ENCODE results near the gene CENPX.
"Not testable (repeated sequence)": the region's sequence is repeated elsewhere in the genome, so short reads cannot be mapped to it uniquely, and the experiment has no call there.

Gene CENPX

DNA sequence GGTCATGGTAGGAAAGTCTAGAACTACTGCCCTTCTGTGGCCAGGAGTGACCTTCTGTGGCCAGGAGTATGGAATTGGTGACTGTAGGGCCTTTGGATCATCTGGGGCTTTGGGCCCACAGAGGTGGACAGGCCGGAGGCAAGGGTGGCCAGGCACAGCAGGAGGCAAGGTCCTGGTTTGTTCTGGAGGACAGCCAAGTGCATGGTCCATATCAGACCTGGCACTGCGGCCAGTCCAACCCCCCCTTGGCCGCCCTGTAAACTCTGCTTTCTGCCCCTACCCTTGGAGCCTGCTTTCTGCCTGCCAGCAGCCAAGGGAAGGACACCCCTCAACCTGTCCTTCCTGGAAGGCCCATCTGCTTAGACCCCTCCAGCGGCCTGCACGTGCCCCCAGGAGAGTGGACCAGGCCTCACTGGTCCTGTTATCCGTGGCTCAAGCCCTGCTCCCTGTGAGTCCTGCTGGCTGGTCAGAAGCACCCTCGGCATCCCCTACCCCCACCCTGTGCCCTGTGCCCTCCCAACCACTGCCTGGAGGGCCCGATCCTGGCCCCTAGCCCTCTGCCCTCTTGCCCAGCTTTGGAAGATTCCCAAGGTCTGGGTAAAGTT lies 17.1 kb upstream of the CENPX start:
- no peak for DNase-seq (ENCODE audit: low spot score)

DNA sequence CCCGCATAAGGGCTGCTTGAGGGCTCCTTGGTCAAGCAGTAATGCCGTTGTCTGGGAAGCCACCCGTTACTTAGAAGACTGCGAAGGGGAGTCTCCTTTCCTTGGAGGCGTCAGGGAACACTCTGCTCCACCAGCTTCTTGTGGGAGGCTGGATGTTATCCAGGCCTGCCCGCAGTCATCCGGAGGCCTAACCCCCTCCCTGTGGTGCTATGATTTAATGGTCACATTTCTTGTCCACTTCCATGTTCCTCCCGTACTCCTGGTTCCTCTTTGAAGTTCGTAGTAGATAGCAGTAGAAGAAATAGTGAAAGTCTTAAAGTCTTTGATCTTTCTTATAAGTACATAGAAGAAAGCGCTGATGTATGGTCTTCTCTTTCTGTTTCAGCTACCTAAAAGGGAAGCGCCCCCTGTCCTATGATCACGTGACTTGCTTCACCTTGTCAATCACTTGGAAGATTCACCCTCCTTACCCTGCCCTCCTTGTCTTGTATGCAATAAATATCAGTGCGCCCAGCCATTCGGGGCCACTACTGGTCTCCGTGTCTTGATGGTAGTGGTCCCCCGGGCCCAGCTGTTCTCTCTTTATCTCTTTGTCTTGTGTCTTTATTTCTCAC lies 16.2 kb upstream of the CENPX start:
- not testable (repeated sequence) for DNase-seq (ENCODE audit: low spot score)

DNA sequence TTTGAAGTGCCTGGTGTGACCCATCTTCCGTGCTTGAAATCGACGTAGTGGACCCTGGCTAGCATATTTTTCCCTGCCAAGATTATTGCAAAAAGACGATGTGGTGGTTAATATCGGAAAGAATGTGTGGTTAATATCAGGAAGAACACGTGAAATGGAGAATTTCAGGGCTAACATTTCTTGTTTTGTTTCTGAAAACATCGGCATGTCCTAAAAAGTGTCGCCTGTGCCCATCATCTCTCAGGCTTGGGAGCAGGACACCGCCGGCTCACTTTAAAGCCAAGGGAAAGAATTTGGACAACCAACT lies 15.2 kb upstream of the CENPX start:
- no peak for DNase-seq (ENCODE audit: low spot score)

DNA sequence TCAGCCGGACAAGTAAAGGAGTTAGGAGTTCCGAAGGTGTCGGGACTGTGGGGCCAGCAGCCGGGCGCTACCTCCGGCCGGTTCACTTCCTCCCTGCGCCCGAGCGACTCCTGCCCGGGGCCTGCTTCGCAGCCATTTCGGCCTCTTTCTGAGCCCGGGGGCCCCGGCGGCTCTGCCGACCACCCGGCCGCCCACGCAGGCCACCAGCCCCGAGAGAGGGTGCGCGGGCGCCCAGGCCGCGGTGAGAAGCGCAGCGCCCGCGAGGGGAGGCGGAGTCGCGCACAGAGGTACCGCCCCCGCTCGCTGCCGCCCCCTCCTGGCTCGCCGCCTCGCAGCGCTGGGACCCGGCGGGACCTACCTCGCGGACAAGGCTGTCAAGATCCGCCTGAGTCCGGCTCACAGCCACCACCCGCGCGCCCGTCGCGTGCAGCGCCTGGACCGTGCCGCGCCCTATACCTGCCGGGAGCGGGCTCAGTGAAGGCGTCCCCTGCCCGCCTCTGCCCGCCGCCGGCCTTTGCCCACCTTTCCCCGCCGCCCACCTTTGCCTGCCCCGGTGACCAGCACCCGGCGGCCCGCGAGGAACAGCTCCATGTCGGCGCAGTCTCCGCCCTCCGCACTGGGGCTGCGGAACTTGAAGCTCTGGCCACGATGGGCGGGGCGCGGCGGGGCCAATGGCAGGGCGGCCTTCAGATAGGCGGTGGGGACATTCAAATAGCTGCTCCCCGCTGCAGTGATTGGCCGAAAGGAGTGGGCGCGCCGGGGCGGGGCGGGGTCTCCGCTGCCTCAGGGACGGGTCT lies 14.6 kb upstream of the CENPX start, which contains the start of gene DCXR:
DCXR (minus strand) TSS at position 606 of the 797 bp plus-strand sequence; CDS start at position 591, 15 bp downstream.
- peak; percentile 95 for DNase-seq (ENCODE audit: low spot score)

DNA sequence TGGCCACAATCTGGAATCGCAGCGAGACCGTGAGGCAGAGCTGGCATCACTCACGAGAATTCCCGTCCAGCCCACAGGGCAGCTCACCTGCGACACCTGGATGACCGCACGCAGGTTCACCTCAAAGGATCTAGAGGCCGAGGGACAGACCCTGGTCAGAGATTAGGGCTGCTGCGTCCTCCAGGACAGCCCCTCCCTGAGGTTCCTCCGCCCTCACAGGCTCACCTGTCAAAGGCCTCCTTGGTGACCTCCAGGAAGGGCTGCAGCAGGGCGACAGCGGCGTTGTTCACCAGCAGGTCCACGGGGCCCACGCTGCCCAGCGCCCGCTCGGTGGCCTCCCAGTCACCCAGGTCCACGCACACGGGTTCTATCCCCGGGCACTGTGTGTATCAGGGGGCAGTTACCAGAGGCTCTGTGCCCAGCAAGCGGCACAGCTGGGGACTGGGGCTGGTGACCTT lies 14.0 kb upstream of the CENPX start:
- DNase-seq (ENCODE audit: low spot score) = no peak

DNA sequence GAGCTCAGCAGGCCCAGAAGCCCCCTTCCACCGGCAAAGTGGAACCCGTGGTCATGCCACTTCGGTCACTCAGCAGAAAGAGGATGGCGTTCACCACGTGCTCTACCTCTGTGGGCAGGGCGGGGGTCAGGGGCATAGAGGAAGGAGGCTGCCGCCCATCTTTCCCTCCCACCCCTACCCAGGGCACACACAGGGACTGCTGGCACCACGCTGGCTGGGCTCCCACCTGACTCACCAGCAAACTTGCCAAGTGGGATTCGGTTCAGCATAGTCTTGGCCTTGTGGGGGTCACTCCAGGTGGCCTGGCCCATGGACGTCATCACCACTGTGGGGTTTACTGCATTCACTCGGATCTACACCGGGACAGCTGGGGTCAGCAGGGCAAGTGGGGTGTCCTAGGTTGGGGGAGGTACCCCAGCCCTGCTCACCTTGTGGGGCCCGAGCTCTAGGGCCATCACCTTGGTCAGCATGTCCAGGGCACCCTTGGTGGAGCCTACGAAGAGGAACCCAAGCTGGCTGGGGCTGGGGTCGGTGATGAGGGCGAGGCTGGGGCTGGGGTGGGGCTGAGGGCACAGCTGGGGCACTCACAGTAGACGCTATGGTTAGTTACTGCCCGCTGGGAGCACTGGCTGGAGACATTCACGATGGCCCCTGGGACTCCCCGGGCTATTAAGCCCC lies 13.4 kb upstream of the CENPX start:
- no peak for DNase-seq (ENCODE audit: low spot score)

DNA sequence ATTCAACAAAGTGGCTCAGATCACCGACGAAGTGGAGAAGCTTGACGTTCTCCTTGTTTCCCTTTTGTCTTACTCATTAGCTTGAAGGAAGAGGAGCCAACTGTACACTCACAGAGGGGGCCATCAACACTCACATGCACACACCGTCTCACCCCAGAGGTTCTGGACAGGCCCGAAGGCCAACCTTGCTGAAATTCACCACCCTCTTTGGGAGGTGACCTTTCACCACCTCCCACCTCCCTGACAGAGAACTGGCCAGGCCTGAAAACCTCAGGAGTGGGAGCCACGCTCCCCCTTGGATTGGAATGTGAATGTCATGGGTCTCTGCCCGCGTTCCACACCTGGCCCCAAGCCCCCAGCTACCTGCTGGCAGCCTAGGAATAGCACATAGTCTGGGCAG lies 12.8 kb upstream of the CENPX start:
- no peak for DNase-seq (ENCODE audit: low spot score)

DNA sequence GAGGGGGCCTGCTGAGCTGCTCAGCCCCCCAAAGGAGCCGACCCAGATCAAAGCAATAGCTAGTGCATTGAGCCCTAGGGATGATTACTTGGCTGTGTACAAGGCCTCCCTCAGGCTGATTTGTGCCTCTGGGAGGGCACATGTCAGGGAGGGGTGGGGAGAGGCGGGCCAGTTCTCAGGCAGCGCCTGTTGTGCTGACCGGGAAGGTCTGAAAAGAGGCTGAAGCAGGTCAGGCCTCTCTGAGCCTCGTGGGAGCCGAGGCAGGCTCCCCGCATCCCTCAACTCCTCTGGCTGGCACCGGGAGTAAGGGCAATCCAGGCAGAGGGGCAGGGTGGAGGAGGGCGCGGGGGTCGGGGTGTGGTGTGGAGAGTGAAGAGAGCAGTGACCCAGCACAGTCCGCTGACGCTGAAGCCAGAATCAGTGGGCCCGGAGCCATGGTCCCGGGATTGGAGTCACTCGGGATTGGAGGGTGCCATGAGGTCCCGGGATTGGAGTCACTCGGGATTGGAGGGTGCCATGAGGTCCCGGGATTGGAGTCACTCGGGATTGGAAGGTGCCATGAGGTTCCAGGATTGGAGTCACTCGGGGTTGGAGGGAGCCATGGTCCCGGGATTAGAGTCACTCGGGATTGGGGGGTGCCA lies 11.8 kb upstream of the CENPX start:
- DNase-seq (ENCODE audit: low spot score) = no peak

DNA sequence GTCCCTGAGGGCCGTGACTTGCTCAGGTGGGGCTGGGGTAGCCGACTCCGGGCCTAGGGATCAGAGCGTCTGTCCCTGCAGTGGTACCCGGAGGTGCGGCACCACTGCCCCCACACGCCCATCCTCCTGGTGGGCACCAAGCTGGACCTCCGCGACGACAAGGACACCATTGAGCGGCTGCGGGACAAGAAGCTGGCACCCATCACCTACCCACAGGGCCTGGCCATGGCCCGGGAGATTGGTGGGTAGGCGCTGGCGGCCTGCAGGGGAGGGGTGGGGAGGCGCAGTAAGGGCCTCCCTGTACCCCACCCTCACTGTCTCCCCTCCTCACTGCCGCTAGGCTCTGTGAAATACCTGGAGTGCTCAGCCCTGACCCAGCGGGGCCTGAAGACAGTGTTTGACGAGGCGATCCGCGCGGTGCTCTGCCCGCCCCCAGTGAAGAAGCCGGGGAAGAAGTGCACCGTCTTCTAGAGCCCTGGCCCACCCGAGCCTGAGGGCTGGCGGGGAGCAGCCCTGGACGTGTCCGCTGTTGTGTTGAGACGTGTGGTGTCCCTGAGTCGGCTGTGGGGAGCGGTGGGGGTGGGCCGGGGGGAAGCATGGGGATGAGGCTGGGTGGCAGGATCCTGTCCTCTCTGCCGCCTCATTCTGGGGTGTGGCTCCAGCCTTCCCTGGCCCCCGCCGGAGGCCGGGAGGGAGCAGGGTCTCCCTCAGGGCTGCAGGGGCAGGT lies 10.8 kb upstream of the CENPX start:
- no peak for DNase-seq (ENCODE audit: low spot score)

DNA sequence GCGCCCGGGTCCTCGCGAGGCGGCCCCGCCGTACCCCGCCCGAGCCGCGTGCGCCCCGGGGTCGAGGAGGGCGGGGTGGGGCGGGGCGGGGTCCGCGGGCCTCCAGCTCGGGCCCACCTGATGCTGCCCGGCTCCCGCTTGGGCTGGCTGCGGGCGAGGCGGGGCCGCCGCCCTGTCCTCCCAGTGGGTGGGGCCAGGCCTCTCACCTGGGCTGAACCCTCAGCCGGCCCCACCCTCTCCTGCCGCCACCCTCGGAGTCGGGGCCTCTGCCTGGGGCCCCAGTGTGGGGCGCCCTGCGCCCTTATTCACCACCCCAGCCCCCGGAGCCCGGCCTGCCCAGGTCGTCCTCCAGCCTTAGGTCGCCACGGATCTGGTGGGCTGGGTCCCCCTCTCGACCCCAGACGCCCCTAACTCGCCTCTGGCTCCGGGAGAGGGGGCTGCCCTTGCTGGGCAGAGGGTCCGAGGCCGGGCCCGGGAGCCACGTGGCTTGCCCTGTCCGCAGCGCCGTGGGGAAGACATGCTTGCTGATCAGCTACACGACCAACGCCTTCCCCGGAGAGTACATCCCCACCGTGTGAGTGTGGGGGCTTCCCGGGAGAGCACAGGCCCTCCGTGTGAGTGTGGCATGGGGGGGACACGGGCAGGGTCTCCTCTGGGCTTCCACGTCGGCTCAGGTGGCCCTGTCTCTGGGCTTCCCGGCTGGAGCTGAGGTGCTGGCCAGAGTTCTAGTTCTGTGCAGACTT lies 9.4 kb upstream of the CENPX start:
- DNase-seq (ENCODE audit: low spot score) = peak; percentile 53

DNA sequence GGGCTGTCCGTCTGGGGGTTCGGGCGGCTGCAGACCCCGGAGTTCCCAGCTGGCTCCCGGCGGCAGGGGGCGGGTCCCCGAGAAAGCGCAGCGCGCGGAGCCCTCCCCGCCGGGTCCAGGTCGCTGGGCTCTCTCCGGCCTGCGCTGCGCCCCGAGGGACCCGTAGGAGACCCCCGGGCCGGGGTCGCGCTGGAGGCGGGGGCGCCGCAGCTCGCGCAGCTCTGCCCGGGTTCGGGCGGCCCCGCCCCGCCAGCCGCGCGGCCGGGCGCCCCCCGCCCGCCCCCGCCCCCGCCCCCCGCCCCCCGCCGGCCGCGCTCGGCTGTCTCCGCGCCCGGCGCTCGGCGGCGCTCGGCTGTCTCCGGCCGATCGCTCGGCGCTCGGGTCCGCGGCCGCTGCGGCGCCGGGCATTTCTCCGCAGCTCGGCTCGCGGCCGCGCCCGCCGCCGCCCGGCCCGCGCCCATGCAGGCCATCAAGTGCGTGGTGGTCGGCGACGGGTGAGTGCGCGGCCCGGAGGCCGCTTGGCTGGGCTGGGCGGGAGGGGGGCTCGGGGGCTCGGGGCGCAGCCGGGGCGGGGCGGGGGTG lies 8.7 kb upstream of the CENPX start, which contains the start of gene RAC3:
RAC3 (plus strand) TSS at position 376 of the 582 bp plus-strand sequence; CDS start at position 460, 84 bp downstream.
- DNase-seq (ENCODE audit: low spot score) = no peak

DNA sequence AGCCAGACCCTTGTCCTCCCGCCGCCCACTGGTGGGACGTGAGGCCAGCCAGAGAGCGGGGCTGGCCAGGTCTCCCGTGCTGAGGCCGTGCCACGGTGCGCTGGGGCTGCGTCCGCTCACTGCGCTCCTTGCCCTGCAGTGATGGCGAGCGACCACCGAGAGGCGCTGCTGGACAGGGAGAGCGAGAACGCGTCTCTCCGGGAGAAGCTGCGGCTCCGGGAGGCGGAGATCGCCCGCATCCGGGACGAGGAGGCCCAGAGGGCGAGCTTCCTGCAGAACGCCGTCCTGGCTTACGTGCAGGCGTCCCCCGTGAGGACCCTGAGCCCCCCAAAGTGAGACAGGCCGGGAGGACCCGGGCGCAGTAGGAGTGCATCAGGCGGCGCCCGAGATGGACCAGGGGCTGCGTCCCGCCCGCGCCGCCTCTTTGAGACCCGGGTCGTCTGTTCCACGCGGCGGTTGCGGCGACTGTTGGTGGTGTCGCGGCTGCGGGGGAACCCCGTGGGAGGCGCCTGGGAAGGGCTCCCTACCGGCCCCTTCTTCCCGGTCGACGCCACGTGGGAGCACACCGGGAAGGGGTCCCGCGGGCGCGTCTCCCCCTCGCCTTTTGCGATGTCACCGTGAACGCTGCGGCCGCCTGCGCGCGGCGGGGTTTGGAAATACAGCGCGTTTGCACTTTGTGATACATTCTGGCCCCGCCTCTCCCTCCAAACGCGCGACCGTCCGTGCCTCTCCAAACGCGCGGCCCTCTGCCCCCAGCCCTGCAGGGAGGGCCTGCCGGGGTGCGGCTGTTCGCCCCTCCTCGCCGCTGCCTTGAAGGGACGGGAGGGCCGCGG lies 8.0 kb upstream of the CENPX start:
- DNase-seq (ENCODE audit: low spot score) = peak; percentile 84

DNA sequence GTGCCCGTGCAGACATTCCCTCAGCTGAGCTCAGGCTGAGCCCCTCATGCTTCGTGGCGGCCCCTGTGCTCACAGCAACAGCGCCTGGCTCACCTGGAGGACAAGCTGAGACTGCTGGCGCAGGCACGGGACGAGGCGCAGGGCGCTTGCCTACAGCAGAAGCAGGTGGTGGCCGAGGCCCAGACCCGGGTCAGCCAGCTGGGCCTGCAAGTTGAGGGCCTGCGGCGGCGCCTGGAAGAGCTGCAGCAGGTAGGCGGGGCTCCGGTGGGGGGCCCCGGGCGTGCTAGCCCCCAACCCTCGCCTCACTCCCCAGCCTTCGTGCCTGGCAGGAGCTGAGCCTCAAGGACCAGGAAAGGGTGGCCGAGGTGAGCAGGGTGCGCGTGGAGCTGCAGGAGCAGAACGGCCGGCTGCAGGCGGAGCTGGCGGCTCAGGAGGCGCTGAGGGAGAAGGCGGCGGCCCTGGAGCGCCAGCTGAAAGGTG lies 7.4 kb upstream of the CENPX start:
- DNase-seq (ENCODE audit: low spot score) = no peak

DNA sequence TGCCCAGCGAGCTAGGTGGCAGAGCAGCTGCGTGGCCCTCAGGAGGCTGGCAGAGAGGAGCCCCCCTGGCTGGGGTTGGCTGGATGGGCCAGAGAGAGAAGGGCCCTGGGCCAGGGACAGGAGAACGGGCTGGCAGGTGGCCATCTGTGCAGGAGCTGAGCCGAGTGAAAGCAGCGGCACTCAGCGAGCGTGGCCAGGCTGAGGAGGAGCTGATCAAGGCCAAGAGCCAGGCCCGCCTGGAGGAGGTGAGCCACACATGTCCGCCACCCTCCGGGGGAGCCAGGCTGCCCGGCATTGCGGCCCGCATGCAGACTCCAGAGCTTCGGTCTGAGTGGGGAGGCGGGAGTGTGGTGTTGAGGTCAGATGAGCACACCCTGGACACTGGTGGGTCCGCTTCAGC lies 6.7 kb upstream of the CENPX start:
- no peak for DNase-seq (ENCODE audit: low spot score)

DNA sequence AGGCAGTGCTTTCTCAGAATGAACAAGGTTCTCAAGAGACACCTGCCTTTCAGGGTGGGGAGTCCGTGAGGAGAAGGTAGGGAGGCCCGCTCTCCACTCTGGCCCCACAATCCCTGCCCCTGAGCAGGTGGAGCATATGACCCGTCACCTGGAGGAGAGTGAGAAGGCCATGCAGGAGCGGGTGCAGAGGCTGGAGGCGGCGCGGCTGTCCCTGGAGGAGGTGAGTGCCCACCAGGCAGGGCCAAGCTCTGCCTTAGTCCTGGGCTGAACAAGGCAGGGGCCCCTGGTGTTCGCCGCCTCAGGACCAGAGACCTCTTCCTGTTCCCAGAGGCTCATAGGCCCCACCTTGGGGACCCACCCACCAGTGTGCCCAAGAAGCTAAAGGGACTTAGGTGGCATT lies 6.3 kb upstream of the CENPX start:
- no peak for DNase-seq (ENCODE audit: low spot score)

DNA sequence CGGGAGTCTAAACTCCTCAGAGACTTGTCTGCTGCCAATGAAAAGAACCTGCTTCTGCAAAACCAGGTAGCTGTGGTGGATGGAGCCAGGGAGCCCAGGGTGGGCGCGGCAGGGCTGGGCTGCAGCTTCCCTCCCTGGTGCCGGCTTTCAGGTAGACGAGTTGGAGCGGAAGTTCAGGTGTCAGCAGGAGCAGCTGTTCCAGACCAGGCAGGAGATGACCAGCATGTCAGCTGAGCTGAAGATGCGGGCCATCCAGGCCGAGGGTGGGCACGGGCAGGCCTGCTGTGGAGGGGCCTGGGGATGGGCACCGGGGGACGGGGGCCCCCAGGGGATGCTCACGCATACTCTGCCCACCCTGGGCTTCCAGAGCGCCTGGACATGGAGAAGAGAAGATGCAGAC lies 5.6 kb upstream of the CENPX start:
- no peak for DNase-seq (ENCODE audit: low spot score)

DNA sequence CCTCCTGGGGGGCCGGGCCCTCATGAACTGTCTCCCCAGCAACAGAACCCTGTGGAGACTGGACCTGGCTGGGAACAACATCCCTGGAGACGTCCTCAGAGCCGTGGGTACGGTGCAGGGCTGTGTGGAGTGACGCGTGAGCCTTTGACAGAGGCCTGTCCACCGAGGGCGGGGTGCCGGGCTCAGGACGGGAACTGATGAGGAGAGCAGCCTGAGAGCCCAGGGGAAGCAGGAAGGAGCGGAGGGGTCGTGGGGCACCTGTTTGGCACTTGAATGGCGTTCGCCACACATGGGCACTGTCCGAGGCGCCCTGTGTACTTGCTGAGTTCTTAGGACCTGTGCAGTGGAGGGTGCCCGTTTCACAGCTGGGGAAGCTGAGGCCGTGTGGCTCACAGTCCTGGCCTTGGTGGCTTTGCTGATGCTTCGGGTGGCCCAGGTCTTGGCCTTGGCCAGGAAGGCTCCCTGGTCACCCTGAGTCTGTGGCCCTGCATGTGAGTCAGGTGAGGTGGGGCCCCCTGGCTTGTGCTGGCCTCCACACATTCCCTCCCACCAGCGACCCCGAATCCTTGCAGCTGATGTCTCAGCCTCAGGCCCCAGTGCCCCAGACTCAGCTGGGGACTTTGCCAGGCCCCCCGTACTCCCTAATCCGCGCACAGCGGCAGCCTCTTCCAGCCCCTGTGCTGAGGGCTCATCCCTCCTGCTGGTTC lies 2.9 kb upstream of the CENPX start:
- DNase-seq (ENCODE audit: low spot score) = no peak

DNA sequence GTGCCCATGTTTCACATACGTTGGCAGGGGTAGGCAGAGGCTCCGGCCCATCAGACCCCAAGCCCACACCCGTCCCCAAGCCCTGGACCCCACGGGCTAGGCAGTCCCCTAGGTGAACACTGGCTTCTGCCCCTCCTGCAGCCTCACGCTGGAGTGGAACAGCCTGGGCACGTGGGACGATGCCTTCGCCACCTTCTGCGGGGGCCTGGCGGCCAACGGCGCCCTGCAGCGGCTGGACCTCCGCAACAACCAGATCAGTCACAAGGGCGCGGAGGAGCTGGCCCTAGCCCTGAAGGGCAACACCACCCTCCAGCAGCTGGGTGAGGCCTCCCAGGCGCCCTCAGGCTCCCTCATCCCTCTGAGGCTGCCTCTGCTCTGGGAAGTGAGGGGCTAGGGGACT lies 2.2 kb upstream of the CENPX start:
- no peak for DNase-seq (ENCODE audit: low spot score)
